Kidney epithelial cell (primary cell): ENCODE measurements around the gene MUC4. TPM values are rescaled to one million over a fixed set of nuclear protein-coding genes. Genes with fewer than 3 reads are reported as not detected.
"Not testable (repeated sequence)": the region's sequence is repeated elsewhere in the genome, so short reads cannot be mapped to it uniquely, and the experiment has no call there.

Experiments
- DNase-seq: peaks from one replicate; pipeline ENCODE4 v3.0.0-alpha.2; 2010; ENCODE audit warnings: low read depth
- H3K27me3 ChIP-seq: 2 replicates; pipeline ENCODE4 v1.6.0; 2011; ENCODE audit warnings: low read length; ENCODE audit not compliant: control insufficient read depth, insufficient read depth
- H3K36me3 ChIP-seq: 2 replicates; pipeline ENCODE4 v1.5.1; 2011; ENCODE audit warnings: low read length; ENCODE audit not compliant: control insufficient read depth, insufficient read depth
- H3K4me3 ChIP-seq: 2 replicates; pipeline ENCODE4 v1.5.1; 2011; ENCODE audit warnings: low read depth, mild to moderate bottlenecking, control low read depth, low read length
- total RNA-seq: library from RNA; depleted of rRNA; stranded (reverse); fragments of >200 nt; gene quantifications from 2 replicates; pipeline ENCODE4 v1.2.3, GENCODE V29; 2015
- TF ChIP-seq, protein P1 (sequence below): IDR thresholded peaks from 2 replicates; pipeline ENCODE4 v1.5.1; 2011; ENCODE audit warnings: mild to moderate bottlenecking, moderate library complexity, low read length, control low read depth, inconsistent platforms; ENCODE audit not compliant: insufficient read depth, poor library complexity, severe bottlenecking

MUC4 gene
- total RNA-seq, 1 donor from 2014 or later = 6.9 TPM

DNA sequence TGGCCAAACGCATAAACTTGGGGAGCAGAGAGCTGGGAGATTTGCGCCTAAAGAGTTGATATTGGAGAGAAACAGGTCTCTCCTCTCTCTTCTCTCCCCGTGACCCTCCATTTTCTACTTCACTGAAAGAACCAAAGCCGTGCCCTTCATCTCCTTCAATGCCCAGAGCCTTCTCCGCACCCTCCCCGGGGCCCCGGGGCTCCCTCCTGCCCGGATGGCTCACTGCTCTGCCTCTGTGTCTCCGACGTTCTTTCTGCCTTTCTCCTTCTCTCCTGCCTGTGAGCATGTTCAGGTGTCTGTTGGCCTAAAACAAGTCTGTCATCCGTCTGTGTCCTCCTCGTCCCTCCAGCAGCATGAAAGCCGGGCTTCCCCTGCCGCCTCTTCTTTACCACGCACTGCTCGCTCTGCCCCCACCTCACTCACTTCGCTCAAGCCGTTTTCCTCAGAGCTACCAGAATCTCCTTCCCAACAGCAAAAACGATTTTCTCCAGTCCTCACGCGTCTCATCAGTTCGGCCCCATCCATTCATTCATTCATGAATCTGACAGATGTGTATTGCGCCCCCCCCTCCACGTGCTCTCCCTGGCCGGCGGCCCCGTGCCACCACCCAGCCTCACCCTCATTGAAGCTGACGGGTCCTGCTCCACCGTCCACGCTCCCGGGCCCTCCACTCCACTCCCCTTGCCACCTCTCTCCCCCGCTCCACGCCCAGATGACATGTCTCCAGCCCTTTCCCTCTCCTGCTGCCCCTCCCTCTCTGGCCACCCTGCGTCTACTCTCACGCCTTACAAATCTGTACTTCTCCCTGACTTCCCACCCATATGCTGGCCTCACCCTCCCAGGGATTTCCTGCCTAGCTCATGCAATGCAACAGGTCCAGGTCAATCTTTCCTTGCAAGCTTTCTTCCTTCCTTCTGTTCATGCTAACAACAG lies 10.2 kb downstream of the MUC4 start:
- Histone ChIP-seq H3K4me3 (no peak overlapping the region), H3K27me3 (peaks cover 21% of the 10 kb centered on the region), H3K36me3 (no peaks in the 10 kb centered on the region)
- no peak for DNase-seq
- TF ChIP-seq, protein P1, sequence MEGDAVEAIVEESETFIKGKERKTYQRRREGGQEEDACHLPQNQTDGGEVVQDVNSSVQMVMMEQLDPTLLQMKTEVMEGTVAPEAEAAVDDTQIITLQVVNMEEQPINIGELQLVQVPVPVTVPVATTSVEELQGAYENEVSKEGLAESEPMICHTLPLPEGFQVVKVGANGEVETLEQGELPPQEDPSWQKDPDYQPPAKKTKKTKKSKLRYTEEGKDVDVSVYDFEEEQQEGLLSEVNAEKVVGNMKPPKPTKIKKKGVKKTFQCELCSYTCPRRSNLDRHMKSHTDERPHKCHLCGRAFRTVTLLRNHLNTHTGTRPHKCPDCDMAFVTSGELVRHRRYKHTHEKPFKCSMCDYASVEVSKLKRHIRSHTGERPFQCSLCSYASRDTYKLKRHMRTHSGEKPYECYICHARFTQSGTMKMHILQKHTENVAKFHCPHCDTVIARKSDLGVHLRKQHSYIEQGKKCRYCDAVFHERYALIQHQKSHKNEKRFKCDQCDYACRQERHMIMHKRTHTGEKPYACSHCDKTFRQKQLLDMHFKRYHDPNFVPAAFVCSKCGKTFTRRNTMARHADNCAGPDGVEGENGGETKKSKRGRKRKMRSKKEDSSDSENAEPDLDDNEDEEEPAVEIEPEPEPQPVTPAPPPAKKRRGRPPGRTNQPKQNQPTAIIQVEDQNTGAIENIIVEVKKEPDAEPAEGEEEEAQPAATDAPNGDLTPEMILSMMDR = no peak

DNA sequence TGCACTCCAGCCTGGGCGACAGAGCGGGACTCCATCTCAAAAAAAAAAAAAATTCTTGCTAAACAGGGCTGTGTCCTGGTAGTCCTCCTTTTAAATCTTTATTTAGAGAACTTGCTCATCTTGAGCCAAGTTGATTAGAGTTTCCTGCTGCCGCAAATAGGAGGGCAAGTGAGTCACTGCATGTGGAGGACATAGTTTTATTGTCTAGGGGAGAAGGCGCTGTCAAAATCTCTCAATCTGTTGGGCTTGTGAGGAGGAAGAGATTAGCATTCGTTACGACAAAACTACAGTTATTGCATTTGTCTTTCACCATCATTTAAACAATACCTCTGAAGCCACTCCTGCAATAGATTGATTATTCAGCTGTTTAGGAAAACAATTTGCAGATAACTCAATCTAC lies 11.5 kb downstream of the MUC4 start:
- DNase-seq = no peak
- H3K27me3 ChIP-seq = peaks cover 21% of the 10 kb centered on the region
- no peak overlapping the region for H3K4me3 ChIP-seq
- H3K36me3 ChIP-seq = no peaks in the 10 kb centered on the region
- TF ChIP-seq, protein P1 = no peak

DNA sequence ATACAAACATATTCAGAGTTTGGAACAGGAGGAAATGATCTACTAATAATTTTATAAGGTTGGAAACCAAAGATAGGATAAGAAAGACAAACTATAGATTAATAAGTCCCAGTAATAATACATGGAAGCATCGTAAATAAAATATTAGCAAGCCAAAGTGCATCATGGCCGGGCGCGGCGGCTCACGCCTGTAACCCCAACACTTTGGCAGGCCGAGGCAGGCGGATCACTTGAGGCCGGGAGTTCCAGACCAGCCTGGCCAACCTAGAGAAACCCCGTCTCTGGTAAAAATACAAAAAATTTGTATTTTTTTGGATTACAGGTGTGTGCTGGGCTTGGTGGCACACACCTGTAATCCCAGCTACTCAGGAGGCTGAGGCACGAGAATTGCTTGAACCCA lies 14.9 kb downstream of the MUC4 start:
- TF ChIP-seq, protein P1 = no peak
- Histone ChIP-seq H3K4me3 (no peak overlapping the region), H3K36me3 (no peaks in the 10 kb centered on the region), H3K27me3 (peaks cover 9% of the 10 kb centered on the region)
- DNase-seq = no peak

DNA sequence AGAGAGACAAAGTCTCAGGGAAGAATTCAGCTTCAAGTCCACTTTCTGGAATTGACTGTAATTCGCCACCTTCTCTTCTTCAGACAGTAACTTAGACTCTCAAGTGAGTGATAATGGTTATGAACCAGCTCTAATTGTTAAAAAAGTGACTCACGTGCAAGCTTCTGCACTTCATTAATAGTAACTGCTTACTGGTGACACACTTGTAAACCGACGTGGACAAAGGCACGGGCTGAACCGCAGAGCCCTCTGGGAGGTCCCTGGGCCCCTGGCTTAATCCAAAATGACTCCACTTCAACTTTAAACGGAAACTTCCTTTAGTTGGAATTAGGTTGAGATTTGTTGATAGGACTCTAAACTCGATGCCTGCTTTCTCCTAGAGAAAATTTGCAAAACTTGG lies 17.0 kb downstream of the MUC4 start:
- DNase-seq = no peak

DNA sequence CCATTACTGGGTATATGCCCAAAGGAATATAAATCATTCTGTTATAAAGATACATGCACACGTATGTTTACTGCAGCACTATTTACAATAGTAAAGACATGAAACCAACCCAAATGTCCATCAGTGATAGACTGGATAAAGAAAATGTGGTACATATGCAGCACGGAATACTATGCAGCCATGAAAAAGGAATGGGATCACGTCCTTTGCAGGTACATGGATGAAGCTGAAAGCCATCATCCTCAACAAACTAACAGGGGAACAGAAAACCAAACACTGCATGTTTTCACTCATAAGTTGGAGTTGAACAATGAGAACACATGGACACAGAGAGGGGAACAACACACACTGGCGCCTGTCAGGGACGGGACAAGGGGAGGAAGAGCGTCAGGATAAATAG lies 19.1 kb downstream of the MUC4 start:
- not testable (repeated sequence) for H3K4me3 ChIP-seq, H3K36me3 ChIP-seq, DNase-seq, H3K27me3 ChIP-seq

More for the DNA sequence above, 17.0 kb downstream of the MUC4 start:
- no peak overlapping the region for H3K4me3 ChIP-seq
- H3K36me3 ChIP-seq = no peaks in the 10 kb centered on the region
- TF ChIP-seq, protein P1 = no peak
- H3K27me3 ChIP-seq = no peaks in the 10 kb centered on the region

DNA sequence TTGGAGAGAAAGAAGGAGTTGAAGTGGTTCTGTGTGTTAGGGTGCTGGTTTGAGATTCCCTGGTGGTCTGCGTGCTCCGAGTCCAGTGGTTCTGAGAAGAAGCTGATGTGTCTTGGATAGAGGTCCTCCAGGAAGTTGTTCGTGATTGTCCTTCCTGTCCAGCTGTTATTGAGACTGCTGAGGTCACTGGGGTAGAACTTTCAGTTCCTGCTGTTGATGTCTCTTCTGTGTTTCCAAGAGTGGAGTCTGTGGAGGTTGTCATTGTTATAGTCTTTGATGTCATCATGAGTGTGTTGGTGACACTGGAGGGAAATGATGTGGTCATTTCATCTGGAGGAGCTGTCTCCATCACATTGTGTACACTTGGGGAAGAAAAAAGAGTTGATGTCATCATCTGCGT lies 20.8 kb downstream of the MUC4 start:
- Histone ChIP-seq H3K36me3 (no peaks in the 10 kb centered on the region), H3K27me3 (no peaks in the 10 kb centered on the region), H3K4me3 (no peak overlapping the region)
- TF ChIP-seq, protein P1 = no peak
- no peak for DNase-seq
